IMR-90 (cell line): ENCODE data around the gene LMO1. TPM values are rescaled to one million over a fixed set of nuclear protein-coding genes. Genes with fewer than 3 reads are reported as not detected.

Source experiments
- ATAC-seq: fragments of 200-7000 bp; cut with Tn5 transposase; 2 replicates; pipeline ENCODE4 v1.9.1; 2020; ENCODE audit warnings: low read depth, mild to moderate bottlenecking, moderate library complexity
- BruUV-seq: library from RNA; stranded (reverse); fragments of 400-500 nt; replicated peaks from 2 replicates; lab custom pipeline; 2021; lab: Mats Ljungman, UMichigan
- CTCF ChIA-PET: fragments of 300-600 bp; formaldehyde crosslinking; extraction: SDS; loops from one replicate; lab custom pipeline; 2021; ENCODE audit warnings: antibody characterized with exemption; lab: Yijun Ruan, JAX
- POLR2A ChIA-PET: fragments of 300-600 bp; sonication (Branson Sonifier 250); formaldehyde crosslinking; loops from one replicate; lab custom pipeline; 2022; ENCODE audit warnings: antibody characterized with exemption; ENCODE audit not compliant: unreplicated experiment; lab: Charles Lee
- DNase-seq: peaks from one replicate; pipeline ENCODE4 v3.0.0; 2013
- H2AFZ ChIP-seq: replicated peaks from 2 replicates; pipeline ENCODE3; 2013; ENCODE audit warnings: low read length, mild to moderate bottlenecking; ENCODE audit not compliant: poor library complexity
- H2AK5ac ChIP-seq: 2 replicates; pipeline ENCODE4 v1.6.1; 2013; ENCODE audit warnings: low read depth, low read length, inconsistent platforms
- H2AK9ac ChIP-seq: replicated peaks from 2 replicates; pipeline ENCODE3; 2013; ENCODE audit warnings: mild to moderate bottlenecking, low read depth, low read length, moderate library complexity; ENCODE audit not compliant: poor library complexity
- H2BK120ac ChIP-seq: 2 replicates; pipeline ENCODE4 v1.6.1; 2013; ENCODE audit warnings: low read depth, low read length, inconsistent platforms
- H2BK15ac ChIP-seq: 3 replicates; pipeline ENCODE4 v1.6.1; 2013; ENCODE audit warnings: low read depth, low read length, inconsistent platforms
- H2BK20ac ChIP-seq: 2 replicates; pipeline ENCODE4 v1.6.1; 2013; ENCODE audit warnings: low read depth, mild to moderate bottlenecking, inconsistent platforms, low read length, moderate library complexity
- H2BK5ac ChIP-seq: 2 replicates; pipeline ENCODE4 v1.6.1; 2013; ENCODE audit warnings: mild to moderate bottlenecking, low read depth, low read length, inconsistent platforms; ENCODE audit not compliant: poor library complexity, severe bottlenecking
- H3K14ac ChIP-seq: replicated peaks from 2 replicates; pipeline ENCODE4 v1.6.1; 2013; ENCODE audit warnings: low read depth, low read length, inconsistent platforms
- H3K18ac ChIP-seq: 2 replicates; pipeline ENCODE4 v1.6.1; 2013; ENCODE audit warnings: low read depth, low read length, control low read depth
- H3K23ac ChIP-seq: 2 replicates; pipeline ENCODE4 v1.6.1; 2013; ENCODE audit warnings: low read depth, low read length, inconsistent platforms
- H3K27ac ChIP-seq: 2 replicates; pipeline ENCODE4 v1.5.1; 2013; ENCODE audit warnings: mild to moderate bottlenecking, control low read depth, low read length; ENCODE audit not compliant: insufficient read depth
- H3K27me3 ChIP-seq: 2 replicates; pipeline ENCODE4 v1.6.1; 2013; ENCODE audit warnings: low read length; ENCODE audit not compliant: control insufficient read depth, insufficient read depth
- H3K36me3 ChIP-seq: 2 replicates; pipeline ENCODE4 v1.6.1; 2013; ENCODE audit warnings: low read length, mixed read lengths; ENCODE audit not compliant: control insufficient read depth, insufficient read depth
- H3K4ac ChIP-seq: 2 replicates; pipeline ENCODE4 v1.6.1; 2013; ENCODE audit warnings: low read depth, low read length, inconsistent platforms
- H3K4me1 ChIP-seq: 2 replicates; pipeline ENCODE4 v1.6.1; 2013; ENCODE audit warnings: low read length, mixed read lengths; ENCODE audit not compliant: control insufficient read depth, insufficient read depth
- H3K4me2 ChIP-seq: 2 replicates; pipeline ENCODE4 v1.6.1; 2013; ENCODE audit warnings: low read depth, mild to moderate bottlenecking, control low read depth, low read length, moderate library complexity
- H3K4me3 ChIP-seq: 2 replicates; pipeline ENCODE4 v1.5.1; 2013; ENCODE audit warnings: low read depth, mild to moderate bottlenecking, control low read depth, low read length, moderate library complexity; ENCODE audit not compliant: insufficient read depth
- H3K56ac ChIP-seq: 2 replicates; pipeline ENCODE4 v1.6.1; 2013; ENCODE audit warnings: low read length, inconsistent platforms; ENCODE audit not compliant: insufficient read depth; ENCODE audit errors: extremely low read depth
- H3K79me1 ChIP-seq, 2 experiments: 2 replicates each; pipeline ENCODE4 v1.6.1; 2013; ENCODE audit warnings: low read length in 2 of 2, inconsistent platforms in 1 of 2, low read depth in 1 of 2
- H3K9ac ChIP-seq: 2 replicates; pipeline ENCODE4 v1.6.1; 2013; ENCODE audit warnings: low read depth, low read length, control low read depth
- H3K9me1 ChIP-seq: 2 replicates; pipeline ENCODE4 v1.6.1; 2013; ENCODE audit warnings: low read length, inconsistent platforms; ENCODE audit not compliant: insufficient read depth
- H3K9me3 ChIP-seq: 2 replicates; pipeline ENCODE4 v1.6.1; 2013; ENCODE audit warnings: low read length; ENCODE audit not compliant: control insufficient read depth, insufficient read depth
- H4K20me1 ChIP-seq: 2 replicates; pipeline ENCODE4 v1.6.1; 2013; ENCODE audit warnings: low read length, inconsistent platforms; ENCODE audit not compliant: insufficient read depth
- H4K5ac ChIP-seq: 2 replicates; pipeline ENCODE4 v1.6.1; 2013; ENCODE audit warnings: mild to moderate bottlenecking, low read depth, low read length, control low read depth
- H4K8ac ChIP-seq, 2 experiments: 2 replicates each; pipeline ENCODE4 v1.6.1; 2013; ENCODE audit warnings: low read depth in 2 of 2, low read length in 2 of 2, control low read depth in 1 of 2, inconsistent platforms in 1 of 2
- H4K91ac ChIP-seq: 2 replicates; pipeline ENCODE4 v1.6.1; 2013; ENCODE audit warnings: low read depth, low read length, inconsistent platforms; ENCODE audit not compliant: insufficient read depth
- RFX5 ChIP-seq: IDR thresholded peaks from 2 replicates; pipeline ENCODE4 v1.8.0; 2012; ENCODE audit warnings: low read depth, mild to moderate bottlenecking, low read length, moderate library complexity
- USF2 ChIP-seq: fragments of 150-350 bp; IDR thresholded peaks from 2 replicates; pipeline ENCODE4 v1.6.1; 2017; ENCODE audit warnings: mild to moderate bottlenecking, antibody characterized with exemption, low read length, low read depth
- WGBS, 2 experiments: methylation state at CpG; one replicate each; pipeline versions ENCODE4 v1.1.5 to v1.1.7; 2013; ENCODE audit warnings: missing lambda C conversion rate in 2 of 2; ENCODE audit not compliant: insufficient read length in 1 of 2; ENCODE audit errors: extremely low coverage in 2 of 2; 5-methylcytosine and 5-hydroxymethylcytosine counted together
- dilution Hi-C: fragments of 300-500 bp; cut with HindIII; formaldehyde crosslinking; loops from one replicate; pipeline ENCODE4 v1.14.3; 2018; ENCODE audit warnings: low sequenced_read_pairs; ENCODE audit not compliant: unreplicated experiment
- in situ Hi-C: fragments of 300-500 bp; cut with MboI; formaldehyde crosslinking; loops from 3 replicates; pipeline ENCODE4 v1.14.3; 2019; ENCODE audit warnings: low sequenced_read_pairs, inconsistent platforms, mixed read lengths
- intact Hi-C: fragments of 100-400 bp; cut with micrococcal nuclease; formaldehyde crosslinking; loops from 2 replicates; pipeline ENCODE4 v1.10.0; 2022
- polyA plus RNA-seq, 3 experiments: library from polyadenylated mRNA; depleted of rRNA; stranded (reverse); fragments of >200 nt; gene quantifications; 2 replicates each; pipeline ENCODE4 v1.2.3, GENCODE V29; 2012; ENCODE audit warnings: low replicate concordance in 1 of 3
- total RNA-seq: library from RNA; depleted of rRNA; stranded (reverse); fragments of >200 nt; gene quantifications from 2 replicates; pipeline ENCODE4 v1.2.3, GENCODE V29; 2012; rRNA removed

The LMO1 gene
- total and polyA plus RNA-seq, 2 of the 4 experiments (the other 2 are of a cell fraction), result not detected

GRCh38 chr11:8177136-8177535 lies 86.5 kb downstream of the LMO1 start:
- Histone ChIP-seq H2AFZ (no peak overlapping the region), H3K18ac (no peak overlapping the region), H4K8ac (no peak overlapping the region), H3K9me1 (no peaks in the 10 kb centered on the region), H3K4me1 (no peaks in the 10 kb centered on the region), H3K9me3 (no peaks in the 10 kb centered on the region), H3K36me3 (no peaks in the 10 kb centered on the region), H3K56ac (no peak overlapping the region), H3K4me3 (no peak overlapping the region), H3K4ac (no peak overlapping the region), H3K14ac (no peak overlapping the region), H4K5ac (no peak overlapping the region), H4K20me1 (no peaks in the 10 kb centered on the region), H3K27me3 (peaks cover 8% of the 10 kb centered on the region), H3K23ac (no peak overlapping the region), H2BK5ac (no peak overlapping the region), H2AK9ac (no peak overlapping the region), H3K27ac (no peak overlapping the region), H2AK5ac (no peak overlapping the region), H3K4me2 (no peak overlapping the region), H3K79me1 (no peaks in the 10 kb centered on the region), H2BK15ac (no peak overlapping the region), H2BK120ac (no peak overlapping the region), H2BK20ac (no peak overlapping the region), H3K9ac (no peak overlapping the region), H4K91ac (no peak overlapping the region)
- ATAC-seq (no peak), DNase-seq (no peak)
- TF ChIP-seq RFX5, result no peak
- TF ChIP-seq USF2, result no peak
- ChIA-PET CTCF (no interaction called here), POLR2A (no interaction called here)
- in situ Hi-C loops, result no loop called here
- dilution Hi-C loops, result no loop called here
- intact Hi-C loops, result no loop called here
- no TSS peak for BruUV-seq
- 83% methylated on average over 1 of the region's 5 CpGs; no CpG with 5 or more reads in 1 of the 2 experiments for WGBS, 2 experiments

Other genes starting within 250 kb of the LMO1 start
- 10.8 and 12.9 TPM in 2 replicates for gene TUB, start 182.7 kb downstream of the LMO1 start, total RNA-seq
- 11.5 and 11.8 TPM in 2 replicates for gene TUB, start 182.7 kb downstream of the LMO1 start, polyA plus RNA-seq (2012; rRNA removed)
- gene RIC3, start 94.9 kb downstream of the LMO1 start, total RNA-seq, result not detected in 2 replicates
- gene RIC3, start 94.9 kb downstream of the LMO1 start, polyA plus RNA-seq (2012; rRNA removed), result not detected in 2 replicates